ENCODE measurements around the gene RPS28. TPM values are rescaled to one million over a fixed set of nuclear protein-coding genes. Genes with fewer than 3 reads are reported as not detected.

Gene RPS28
- total RNA-seq, 1 donor from 2014 or later: 1,715 TPM

DNA sequence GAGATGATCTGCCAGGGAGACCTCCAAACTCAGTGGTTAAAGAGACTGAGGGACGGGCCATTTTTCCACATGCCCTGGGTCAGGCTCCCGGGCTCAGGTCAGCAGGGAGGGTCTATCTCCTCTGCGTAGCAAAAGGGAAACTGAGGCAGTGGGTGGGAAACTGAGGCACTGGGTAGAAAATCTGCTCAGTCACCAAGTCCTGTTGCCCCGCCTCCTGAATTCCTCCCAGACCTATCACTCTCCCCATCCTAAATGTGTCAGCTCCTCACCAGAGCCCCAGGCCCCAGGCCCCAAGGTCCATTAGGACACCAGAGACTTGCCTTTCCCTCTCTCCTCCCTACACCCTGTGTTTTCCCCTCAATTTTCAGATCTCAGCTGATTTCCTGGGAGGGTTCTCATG is 15.5 kb upstream of the RPS28 start:
- no peaks in the 10 kb centered on the region for H3K9me3 Mint-ChIP-seq
- H3K4me3 Mint-ChIP-seq: no peak overlapping the region
- peaks cover 13% of the 10 kb centered on the region for H3K4me1 Mint-ChIP-seq (ENCODE audit: unreplicated experiment)
- TF ChIP-seq, protein P1, sequence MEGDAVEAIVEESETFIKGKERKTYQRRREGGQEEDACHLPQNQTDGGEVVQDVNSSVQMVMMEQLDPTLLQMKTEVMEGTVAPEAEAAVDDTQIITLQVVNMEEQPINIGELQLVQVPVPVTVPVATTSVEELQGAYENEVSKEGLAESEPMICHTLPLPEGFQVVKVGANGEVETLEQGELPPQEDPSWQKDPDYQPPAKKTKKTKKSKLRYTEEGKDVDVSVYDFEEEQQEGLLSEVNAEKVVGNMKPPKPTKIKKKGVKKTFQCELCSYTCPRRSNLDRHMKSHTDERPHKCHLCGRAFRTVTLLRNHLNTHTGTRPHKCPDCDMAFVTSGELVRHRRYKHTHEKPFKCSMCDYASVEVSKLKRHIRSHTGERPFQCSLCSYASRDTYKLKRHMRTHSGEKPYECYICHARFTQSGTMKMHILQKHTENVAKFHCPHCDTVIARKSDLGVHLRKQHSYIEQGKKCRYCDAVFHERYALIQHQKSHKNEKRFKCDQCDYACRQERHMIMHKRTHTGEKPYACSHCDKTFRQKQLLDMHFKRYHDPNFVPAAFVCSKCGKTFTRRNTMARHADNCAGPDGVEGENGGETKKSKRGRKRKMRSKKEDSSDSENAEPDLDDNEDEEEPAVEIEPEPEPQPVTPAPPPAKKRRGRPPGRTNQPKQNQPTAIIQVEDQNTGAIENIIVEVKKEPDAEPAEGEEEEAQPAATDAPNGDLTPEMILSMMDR (conservative IDR thresholded peaks at IDR 0.05): no peak
- no peak overlapping the region for H3K27ac Mint-ChIP-seq
- H3K36me3 Mint-ChIP-seq: no peaks in the 10 kb centered on the region
- peak; percentile 44 for DNase-seq (ENCODE audit: extremely low spot score, unreplicated experiment)
- peaks cover 3% of the 10 kb centered on the region for H3K27me3 Mint-ChIP-seq

DNA sequence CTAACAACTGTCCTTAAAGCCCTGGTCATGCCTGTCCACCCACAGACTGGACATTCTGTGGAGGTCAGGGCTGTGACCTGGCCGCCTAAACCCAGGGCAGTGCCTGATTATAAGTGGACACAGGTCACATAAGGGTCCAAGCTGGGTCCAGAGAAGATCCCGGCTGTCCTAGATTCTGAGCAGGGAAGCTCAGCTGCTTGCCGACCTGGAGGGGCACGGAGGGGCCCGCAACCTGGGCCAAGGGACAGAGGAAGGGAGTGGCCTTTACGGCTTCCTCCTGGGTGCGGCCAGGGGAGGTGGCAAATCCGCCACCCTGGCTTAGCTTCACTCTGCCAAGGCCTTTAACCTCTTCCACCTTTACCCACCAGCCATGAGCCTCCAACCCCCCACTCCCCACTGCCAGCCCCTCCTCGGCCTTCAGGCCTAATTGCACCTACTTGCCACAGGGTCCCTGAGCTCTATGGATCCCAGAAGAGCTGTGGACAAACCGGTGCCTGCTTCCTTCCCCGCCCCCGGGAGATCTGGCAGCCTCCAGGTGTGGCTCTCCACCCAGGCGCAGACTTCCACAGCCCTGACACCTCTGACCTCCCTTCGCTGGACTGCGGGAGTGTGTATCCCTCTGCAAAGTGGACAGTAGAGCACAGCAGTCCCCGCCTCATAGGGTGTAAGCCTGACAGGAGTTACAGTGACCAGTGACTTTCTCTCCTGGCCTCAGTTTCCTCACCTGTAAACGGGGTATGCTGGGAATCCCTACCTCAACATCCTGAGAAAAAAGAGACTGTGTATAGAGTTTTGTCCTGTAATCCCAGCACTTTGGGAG is 14.9 kb upstream of the RPS28 start:
- Mint-ChIP-seq H3K27me3 (peaks cover 3% of the 10 kb centered on the region), H3K4me1 (ENCODE audit: unreplicated experiment) (peaks cover 13% of the 10 kb centered on the region), H3K9me3 (no peaks in the 10 kb centered on the region), H3K27ac (no peak overlapping the region), H3K36me3 (peaks cover 3% of the 10 kb centered on the region), H3K4me3 (peak overlapping the region; percentile 95)
- peak; percentile 66 for DNase-seq (ENCODE audit: extremely low spot score, unreplicated experiment)
- TF ChIP-seq, protein P1 (conservative IDR thresholded peaks at IDR 0.05): no peak

DNA sequence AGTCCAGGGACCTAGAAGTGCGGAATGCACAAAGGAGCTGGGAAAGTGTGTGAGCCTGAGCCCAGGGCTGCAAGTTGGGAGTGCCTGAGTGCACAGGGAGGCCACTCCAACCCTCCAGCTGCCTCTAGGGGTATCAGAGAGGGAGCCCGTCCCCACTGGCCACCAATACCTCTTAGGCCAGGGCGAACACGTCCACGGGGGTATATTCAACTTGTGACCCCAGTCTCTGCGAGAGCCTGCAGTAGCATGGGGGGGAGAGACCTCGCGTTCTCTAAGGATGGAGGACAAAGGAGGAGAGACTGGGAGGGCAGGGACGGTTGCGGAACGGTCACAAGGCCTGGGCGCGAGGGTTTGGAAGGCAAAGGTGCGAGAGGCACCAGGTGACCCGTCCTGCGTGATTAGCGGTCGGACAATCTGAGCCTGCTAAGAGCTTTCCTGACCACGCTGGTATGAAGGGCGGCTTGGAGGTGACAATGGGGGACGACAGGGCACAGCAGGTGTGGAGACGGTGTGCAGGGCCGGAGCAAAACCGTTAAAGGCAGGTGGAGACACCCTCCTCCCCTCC is 13.8 kb upstream of the RPS28 start:
- H3K4me3 Mint-ChIP-seq: peak overlapping the region; percentile 95
- H3K27ac Mint-ChIP-seq: peak overlapping the region; percentile 91
- peaks cover 13% of the 10 kb centered on the region for H3K4me1 Mint-ChIP-seq (ENCODE audit: unreplicated experiment)
- peak; percentile 69 for DNase-seq (ENCODE audit: extremely low spot score, unreplicated experiment)
- H3K36me3 Mint-ChIP-seq: peaks cover 3% of the 10 kb centered on the region
- TF ChIP-seq, protein P1 (conservative IDR thresholded peaks at IDR 0.05): peak; percentile 25
- H3K9me3 Mint-ChIP-seq: no peaks in the 10 kb centered on the region
- H3K27me3 Mint-ChIP-seq: peaks cover 3% of the 10 kb centered on the region

DNA sequence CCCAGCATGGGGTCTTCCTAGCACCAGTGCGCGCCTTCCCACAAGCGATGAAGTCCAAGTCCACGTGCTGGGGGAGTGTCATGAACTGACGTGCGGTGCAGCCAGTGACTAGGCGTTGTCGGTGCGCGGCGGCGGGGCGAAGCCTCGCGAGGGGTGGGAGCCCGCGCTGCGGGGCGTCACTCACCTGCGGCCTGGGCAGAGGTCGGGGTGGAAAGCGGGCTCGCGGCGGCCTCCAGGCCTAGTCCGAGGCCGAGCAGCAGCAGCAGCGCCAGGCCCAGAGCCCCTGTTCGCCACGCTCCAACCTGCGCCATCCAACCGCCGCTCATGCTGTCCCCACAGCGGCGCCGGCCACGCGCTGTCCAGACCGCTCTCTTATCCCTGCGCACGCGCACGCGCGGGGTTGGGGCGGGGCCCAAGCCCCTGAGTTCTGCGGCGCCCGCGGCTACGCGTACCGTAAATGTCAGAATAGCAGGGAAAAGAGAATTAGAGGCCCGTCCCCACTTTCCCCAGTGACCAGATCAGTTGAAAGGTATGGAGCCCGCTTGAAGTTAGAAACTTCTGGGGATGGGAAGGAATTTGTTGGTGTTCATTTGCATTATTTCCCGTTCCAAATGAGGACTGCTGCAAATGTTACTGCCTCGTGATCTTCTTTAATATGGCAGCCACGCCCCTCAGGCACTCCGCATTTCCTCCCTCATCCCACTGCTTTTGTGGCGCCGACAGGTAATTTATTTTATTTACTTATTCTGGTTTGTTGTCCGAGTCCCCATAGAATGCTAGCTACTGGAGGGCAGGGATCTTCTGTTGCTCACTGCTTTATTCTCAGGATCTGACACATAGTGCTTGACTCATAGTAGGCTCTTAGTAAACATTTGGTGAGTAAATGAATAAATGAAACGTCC is 13.1 kb upstream of the RPS28 start, which contains the start of gene CD320:
CD320 (minus strand) TSS at position 394 of the 902 bp plus-strand sequence; CDS start at position 326, 68 bp downstream.
- TF ChIP-seq, protein P1 (conservative IDR thresholded peaks at IDR 0.05): no peak
- H3K4me3 Mint-ChIP-seq: peak within 1 kb of the TSS; percentile 95
- H3K36me3 Mint-ChIP-seq: peaks cover 3% of the 10 kb centered on the region
- peak within 1 kb of the TSS; percentile 91 for H3K27ac Mint-ChIP-seq
- H3K27me3 Mint-ChIP-seq: peaks cover 3% of the 10 kb centered on the region
- DNase-seq (ENCODE audit: extremely low spot score, unreplicated experiment): peak; percentile 92
- H3K9me3 Mint-ChIP-seq: no peaks in the 10 kb centered on the region
- H3K4me1 Mint-ChIP-seq (ENCODE audit: unreplicated experiment): peaks cover 13% of the 10 kb centered on the region

DNA sequence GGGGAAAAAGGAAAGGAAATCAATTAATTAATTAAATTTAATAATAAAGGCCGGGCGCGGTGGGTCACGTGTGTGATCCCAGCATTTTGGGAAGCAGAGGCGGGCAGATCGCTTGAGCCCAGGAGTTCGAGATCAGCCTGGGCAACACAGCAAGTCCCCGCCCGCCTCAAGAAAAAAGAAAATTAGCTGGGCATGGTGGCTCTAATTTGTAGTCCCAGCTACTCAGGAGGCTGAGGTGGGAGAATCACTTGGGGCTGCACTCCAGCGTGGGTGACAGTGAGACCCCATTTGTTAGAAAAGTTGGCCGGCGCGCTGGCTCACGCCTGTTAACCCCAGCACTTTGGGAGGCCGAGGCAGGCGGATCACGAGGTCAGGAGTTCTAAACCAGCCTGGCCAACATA is 12.4 kb upstream of the RPS28 start:
- H3K27ac Mint-ChIP-seq: peak overlapping the region; percentile 73
- peaks cover 13% of the 10 kb centered on the region for H3K4me1 Mint-ChIP-seq (ENCODE audit: unreplicated experiment)

More for the DNA sequence above, 12.4 kb upstream of the RPS28 start:
- peaks cover 3% of the 10 kb centered on the region for H3K36me3 Mint-ChIP-seq
- DNase-seq (ENCODE audit: extremely low spot score, unreplicated experiment): peak; percentile 47
- no peaks in the 10 kb centered on the region for H3K9me3 Mint-ChIP-seq
- H3K27me3 Mint-ChIP-seq: peaks cover 3% of the 10 kb centered on the region
- TF ChIP-seq, protein P1 (conservative IDR thresholded peaks at IDR 0.05): no peak
- peak overlapping the region; percentile 95 for H3K4me3 Mint-ChIP-seq
